Thymus (tissue), 11 donors: Measurements from ENCODE around the gene INAFM2. TPM values are rescaled to one million over a fixed set of nuclear protein-coding genes. Genes with fewer than 3 reads are reported as not detected.

ENCODE experiments used
- DNase-seq, 9 donors: peaks; one replicate each; pipeline ENCODE4 v3.0.0-alpha.2; 2013; ENCODE audit warnings: low spot score in 9 of 9, low read depth in 6 of 9, missing footprints in 1 of 9
- H3K27ac ChIP-seq, 2 donors: one replicate each; pipeline ENCODE4 v1.5.1; 2013; ENCODE audit warnings: control low read depth in 1 of 2, low read depth in 1 of 2, low read length in 1 of 2, mild to moderate bottlenecking in 1 of 2, moderate library complexity in 1 of 2
- H3K27me3 ChIP-seq, 2 donors: one replicate each; pipeline ENCODE4 v1.5.1; 2013; ENCODE audit warnings: low read length in 1 of 2; ENCODE audit not compliant: control insufficient read depth in 2 of 2, insufficient read depth in 1 of 2
- H3K36me3 ChIP-seq, 2 donors: one replicate each; pipeline ENCODE4 v1.5.1; 2013; ENCODE audit warnings: low read length in 1 of 2, mild to moderate bottlenecking in 1 of 2, moderate library complexity in 1 of 2; ENCODE audit not compliant: control insufficient read depth in 2 of 2, insufficient read depth in 2 of 2
- H3K4me1 ChIP-seq, 2 donors: one replicate each; pipeline ENCODE4 v1.5.1; 2013; ENCODE audit warnings: low read length in 2 of 2; ENCODE audit not compliant: control insufficient read depth in 2 of 2, insufficient read depth in 2 of 2
- H3K4me3 ChIP-seq, 2 donors: one replicate each; pipeline ENCODE4 v1.5.1; 2013; ENCODE audit warnings: low read length in 2 of 2, control low read depth in 1 of 2, mild to moderate bottlenecking in 1 of 2
- H3K9me3 ChIP-seq, 2 donors: one replicate each; pipeline ENCODE4 v1.5.1; 2013; ENCODE audit warnings: low read length in 1 of 2, mild to moderate bottlenecking in 1 of 2; ENCODE audit not compliant: control insufficient read depth in 2 of 2, insufficient read depth in 1 of 2
- WGBS: extraction: QIAGEN DNeasy Blood & Tissue Kit; methylation state at CpG from one replicate; pipeline ENCODE4 v1.1.7; 2013; 5-methylcytosine and 5-hydroxymethylcytosine counted together
- polyA plus RNA-seq: library from polyadenylated mRNA; stranded (reverse); fragments of 200-250 nt; gene quantifications from one replicate; pipeline ENCODE4 v1.2.3, GENCODE V29; 2013
- total RNA-seq: library from RNA; stranded (reverse); fragments of 120-200 nt; gene quantifications from one replicate; pipeline ENCODE4 v1.2.4, GENCODE V29; 2013
- donor health status: healthy.

The INAFM2 gene
- total and polyA plus RNA-seq, 2 donors: 10.1 to 12.8 TPM

DNA sequence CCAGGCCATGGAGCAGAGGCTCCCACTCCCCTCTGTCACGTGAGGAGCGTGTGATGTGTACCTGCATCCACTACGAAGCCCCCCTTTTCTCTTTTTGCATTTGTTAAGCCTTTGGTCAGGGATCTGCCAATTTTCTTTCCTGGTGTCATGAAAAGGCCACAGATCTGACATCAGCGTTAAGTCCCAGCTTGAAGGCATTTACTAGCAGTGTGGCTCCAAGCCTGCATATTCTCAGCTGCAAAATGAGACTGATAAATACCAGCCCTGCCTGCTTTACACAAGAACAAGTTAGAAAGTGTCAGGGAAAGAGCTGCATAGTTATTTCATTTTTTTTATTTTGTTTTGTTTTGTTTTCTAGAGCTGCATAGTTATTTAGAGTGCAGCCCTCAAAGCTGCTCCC lies 38.3 kb upstream of the INAFM2 start:
- DNase-seq: no peak
- peaks cover 11 to 18% of the 10 kb centered on the region in 2 donors for H3K4me1 ChIP-seq
- peaks cover 0 to 4% of the 10 kb centered on the region in 2 donors for H3K9me3 ChIP-seq
- peaks cover 47 to 58% of the 10 kb centered on the region in 2 donors for H3K27me3 ChIP-seq
- H3K27ac ChIP-seq: no peak overlapping the region
- H3K36me3 ChIP-seq: peaks cover 1 to 10% of the 10 kb centered on the region in 2 donors
- no peak overlapping the region for H3K4me3 ChIP-seq
- WGBS: 96% methylated on average over 4 of the region's 4 CpGs

DNA sequence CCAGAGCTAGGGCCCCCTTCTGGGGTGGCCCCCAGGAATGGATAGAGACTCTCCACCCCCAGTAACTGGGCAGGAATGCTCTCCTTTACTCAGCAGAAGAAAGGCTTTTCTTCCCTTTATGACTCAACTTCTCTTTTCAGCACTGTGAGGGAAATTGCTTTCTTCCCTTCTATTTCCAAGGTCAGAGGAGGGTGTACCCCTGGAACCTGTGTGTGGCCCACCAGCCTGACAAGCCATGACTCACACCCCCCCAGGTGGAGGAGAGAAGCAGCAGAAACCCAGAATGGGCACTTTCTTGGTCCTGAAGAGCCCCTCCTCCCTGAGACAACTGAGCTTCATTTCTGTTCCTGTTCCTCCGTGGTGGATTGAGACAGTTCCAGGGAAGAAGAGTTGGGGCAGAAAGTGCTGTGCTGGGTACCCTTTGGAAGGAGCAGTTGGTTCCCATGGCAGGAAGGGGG lies 37.9 kb upstream of the INAFM2 start:
- DNase-seq: no peak
- 84% methylated on average over 1 of the region's 1 CpG for WGBS
- Histone ChIP-seq H3K4me1 (peaks cover 10 to 18% of the 10 kb centered on the region in 2 donors), H3K4me3 (no peak overlapping the region), H3K9me3 (peaks cover 0 to 4% of the 10 kb centered on the region in 2 donors), H3K27me3 (peaks cover 43 to 53% of the 10 kb centered on the region in 2 donors), H3K36me3 (peaks cover 6 to 14% of the 10 kb centered on the region in 2 donors), H3K27ac (peak overlapping the region in 1 of 2 donors; percentile 2)

DNA sequence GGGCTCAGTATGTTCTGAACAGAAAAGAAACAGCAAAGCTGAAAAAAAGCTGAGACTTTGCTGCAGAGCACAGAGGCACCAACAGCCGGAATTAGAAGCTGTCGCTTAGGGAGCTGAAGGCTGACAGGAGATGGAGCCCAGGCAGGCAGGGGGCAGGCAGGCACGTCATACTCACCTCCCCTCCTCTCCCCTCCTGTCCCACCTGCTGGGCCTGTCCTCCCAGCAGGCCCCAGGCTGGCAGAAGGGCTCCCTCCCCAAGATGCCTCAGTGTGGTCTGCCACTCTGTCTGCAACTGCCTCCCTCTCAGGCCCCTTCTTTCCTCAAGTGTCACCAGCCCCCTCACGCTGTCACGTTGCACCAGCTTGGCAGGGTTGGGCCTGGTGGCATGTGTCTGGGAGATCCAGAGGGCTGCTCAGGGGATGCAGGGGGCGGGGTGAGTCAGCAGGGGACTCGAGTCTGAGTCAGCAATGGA lies 37.4 kb upstream of the INAFM2 start:
- Histone ChIP-seq H3K36me3 (peaks cover 7 to 14% of the 10 kb centered on the region in 2 donors), H3K4me1 (peaks cover 11 to 18% of the 10 kb centered on the region in 2 donors), H3K4me3 (no peak overlapping the region), H3K9me3 (peaks cover 0 to 4% of the 10 kb centered on the region in 2 donors), H3K27me3 (peaks cover 38 to 48% of the 10 kb centered on the region in 2 donors), H3K27ac (no peak overlapping the region)
- 91% methylated on average over 7 of the region's 7 CpGs for WGBS
- DNase-seq: no peak

DNA sequence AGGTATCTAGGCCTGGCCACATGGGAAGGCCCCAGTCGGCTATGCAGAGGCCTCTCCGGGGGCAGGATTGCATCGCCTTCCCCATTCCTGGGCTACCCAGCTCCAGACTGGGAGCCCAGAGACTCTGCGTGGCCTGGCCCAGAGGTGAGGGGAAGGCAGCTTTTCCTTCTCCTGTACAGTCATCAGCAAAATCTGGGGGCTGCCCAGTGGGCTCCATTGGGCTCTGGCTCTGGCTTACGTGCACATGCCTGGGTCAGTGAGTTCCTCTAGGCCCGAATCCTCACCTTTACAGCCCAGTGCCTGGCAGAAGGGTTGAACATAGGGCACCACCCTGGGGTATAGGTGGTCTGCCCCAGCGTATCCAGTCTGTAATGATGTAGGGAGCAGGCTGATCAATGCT lies 36.7 kb upstream of the INAFM2 start:
- WGBS: 85% methylated on average over 7 of the region's 7 CpGs
- peaks cover 0 to 4% of the 10 kb centered on the region in 2 donors for H3K9me3 ChIP-seq
- peaks cover 11 to 15% of the 10 kb centered on the region in 2 donors for H3K4me1 ChIP-seq
- peaks cover 31 to 42% of the 10 kb centered on the region in 2 donors for H3K27me3 ChIP-seq
- DNase-seq: no peak
- peaks cover 7 to 17% of the 10 kb centered on the region in 2 donors for H3K36me3 ChIP-seq
- H3K4me3 ChIP-seq: no peak overlapping the region
- H3K27ac ChIP-seq: no peak overlapping the region

DNA sequence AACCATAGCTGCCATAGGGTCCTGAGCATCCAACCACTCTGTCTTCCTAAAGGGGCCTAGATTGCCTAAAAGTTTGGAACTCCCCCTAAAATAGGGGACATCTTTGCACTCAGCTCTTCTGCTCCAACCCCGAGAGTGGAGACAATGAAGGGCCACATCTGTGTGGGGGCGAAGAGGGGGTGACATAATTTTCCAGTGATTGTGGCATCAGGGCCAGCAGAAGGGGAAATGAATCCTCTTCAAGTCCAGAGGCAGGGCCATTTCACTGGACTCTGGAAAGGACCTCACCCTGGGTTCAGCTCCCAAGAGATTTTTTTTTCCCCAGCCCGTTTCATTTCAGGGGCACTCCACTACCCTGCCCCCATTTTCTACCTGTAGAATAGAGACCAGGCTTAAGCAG lies 36.0 kb upstream of the INAFM2 start:
- no peak for DNase-seq
- no peak overlapping the region for H3K27ac ChIP-seq

DNA sequence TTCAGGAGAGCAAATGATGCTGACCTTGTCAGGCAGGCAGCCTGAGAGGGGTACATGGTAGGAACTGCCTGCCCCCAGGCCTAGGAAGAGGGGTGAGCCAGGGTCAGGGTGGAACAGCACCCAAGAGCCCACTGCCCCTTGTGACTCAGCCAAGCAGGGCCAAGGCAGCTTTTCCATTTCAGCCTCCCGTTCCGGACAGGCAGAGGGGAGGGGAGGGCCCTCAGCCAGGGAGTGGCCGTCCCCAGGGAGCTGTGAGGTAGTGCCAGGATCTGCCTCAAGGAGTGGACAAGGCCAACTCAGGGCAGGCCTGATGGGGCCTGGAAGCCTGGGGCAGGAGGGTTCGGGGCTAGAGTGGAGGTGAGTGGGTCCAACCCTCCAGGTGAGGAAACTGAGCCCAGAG lies 35.5 kb upstream of the INAFM2 start:
- WGBS: 95% methylated on average over 4 of the region's 4 CpGs
- Histone ChIP-seq H3K36me3 (peaks cover 12 to 27% of the 10 kb centered on the region in 2 donors), H3K27ac (no peak overlapping the region), H3K4me3 (no peak overlapping the region), H3K9me3 (no peaks in the 10 kb centered on the region), H3K27me3 (peaks cover 19 to 31% of the 10 kb centered on the region in 2 donors), H3K4me1 (peaks cover 4 to 5% of the 10 kb centered on the region in 2 donors)
- DNase-seq: no peak

More for the DNA sequence above, 36.0 kb upstream of the INAFM2 start:
- peaks cover 12 to 23% of the 10 kb centered on the region in 2 donors for H3K36me3 ChIP-seq
- H3K27me3 ChIP-seq: peaks cover 24 to 36% of the 10 kb centered on the region in 2 donors
- WGBS: 95% methylated on average over 3 of the region's 3 CpGs
- H3K4me3 ChIP-seq: no peak overlapping the region
- H3K9me3 ChIP-seq: peaks cover 0 to 2% of the 10 kb centered on the region in 2 donors
- H3K4me1 ChIP-seq: peaks cover 8 to 9% of the 10 kb centered on the region in 2 donors

DNA sequence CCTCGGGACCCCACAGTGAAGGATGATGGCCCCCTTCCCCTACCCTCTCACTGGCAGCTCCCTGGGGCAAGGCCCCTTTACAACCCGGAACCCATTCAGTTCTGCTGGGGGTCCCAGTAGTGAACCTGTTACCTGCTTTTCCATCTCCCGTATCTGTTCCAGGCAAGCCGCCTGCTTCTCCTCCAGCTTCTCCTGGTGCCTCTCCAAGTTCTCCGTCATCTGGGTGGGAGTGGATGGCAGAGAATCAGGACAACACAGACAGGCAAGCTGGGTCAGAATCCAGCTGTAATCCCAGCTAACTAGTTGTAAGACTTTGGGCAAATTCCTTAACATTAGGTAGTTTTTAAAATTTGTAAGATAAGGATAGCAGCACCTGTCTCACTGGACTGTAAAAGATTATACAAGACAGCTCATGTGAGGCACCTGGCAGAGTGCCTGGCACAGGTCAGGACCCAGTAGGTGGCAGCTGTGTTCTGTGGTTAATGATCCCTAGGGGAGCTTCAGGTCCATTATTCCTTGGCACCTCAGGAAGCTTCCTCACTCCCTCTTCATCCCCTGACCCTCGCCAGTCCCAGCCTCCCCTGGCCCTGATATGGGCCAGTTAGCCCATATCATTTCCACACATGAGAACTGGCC lies 34.2 kb upstream of the INAFM2 start:
- H3K4me1 ChIP-seq: peaks cover 0 to 5% of the 10 kb centered on the region in 2 donors
- no peak for DNase-seq
- H3K9me3 ChIP-seq: no peaks in the 10 kb centered on the region
- no peak overlapping the region for H3K4me3 ChIP-seq
- H3K36me3 ChIP-seq: peaks cover 17 to 33% of the 10 kb centered on the region in 2 donors
- H3K27me3 ChIP-seq: peaks cover 6 to 18% of the 10 kb centered on the region in 2 donors
- H3K27ac ChIP-seq: no peak overlapping the region
- WGBS: 83% methylated on average over 6 of the region's 6 CpGs

DNA sequence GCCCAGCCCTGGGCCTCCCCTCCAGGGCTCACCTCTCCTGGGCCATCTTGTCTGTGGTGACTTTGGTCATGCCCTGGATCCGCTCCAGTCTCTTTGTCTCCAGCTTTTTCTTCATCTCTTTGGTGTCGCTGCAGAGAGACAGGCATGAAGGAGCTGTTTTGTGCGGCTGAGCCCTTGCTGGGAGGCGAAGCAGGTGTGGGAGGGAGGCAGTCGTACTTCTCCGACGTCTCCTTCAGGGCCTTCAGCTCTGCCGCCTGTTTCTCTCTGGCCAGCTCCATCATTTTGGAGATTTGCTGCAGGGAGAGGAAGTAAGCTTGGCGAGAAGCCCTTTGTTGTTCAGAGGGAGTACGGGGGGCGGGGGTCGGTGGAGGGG lies 33.0 kb upstream of the INAFM2 start:
- DNase-seq: no peak
- WGBS: 92% methylated on average over 12 of the region's 12 CpGs
- H3K36me3 ChIP-seq: peaks cover 23 to 33% of the 10 kb centered on the region in 2 donors
- H3K9me3 ChIP-seq: no peaks in the 10 kb centered on the region
- H3K4me3 ChIP-seq: no peak overlapping the region
- no peak overlapping the region for H3K27ac ChIP-seq
- H3K4me1 ChIP-seq: peaks cover 0 to 5% of the 10 kb centered on the region in 2 donors
- H3K27me3 ChIP-seq: peaks cover 0 to 7% of the 10 kb centered on the region in 2 donors

DNA sequence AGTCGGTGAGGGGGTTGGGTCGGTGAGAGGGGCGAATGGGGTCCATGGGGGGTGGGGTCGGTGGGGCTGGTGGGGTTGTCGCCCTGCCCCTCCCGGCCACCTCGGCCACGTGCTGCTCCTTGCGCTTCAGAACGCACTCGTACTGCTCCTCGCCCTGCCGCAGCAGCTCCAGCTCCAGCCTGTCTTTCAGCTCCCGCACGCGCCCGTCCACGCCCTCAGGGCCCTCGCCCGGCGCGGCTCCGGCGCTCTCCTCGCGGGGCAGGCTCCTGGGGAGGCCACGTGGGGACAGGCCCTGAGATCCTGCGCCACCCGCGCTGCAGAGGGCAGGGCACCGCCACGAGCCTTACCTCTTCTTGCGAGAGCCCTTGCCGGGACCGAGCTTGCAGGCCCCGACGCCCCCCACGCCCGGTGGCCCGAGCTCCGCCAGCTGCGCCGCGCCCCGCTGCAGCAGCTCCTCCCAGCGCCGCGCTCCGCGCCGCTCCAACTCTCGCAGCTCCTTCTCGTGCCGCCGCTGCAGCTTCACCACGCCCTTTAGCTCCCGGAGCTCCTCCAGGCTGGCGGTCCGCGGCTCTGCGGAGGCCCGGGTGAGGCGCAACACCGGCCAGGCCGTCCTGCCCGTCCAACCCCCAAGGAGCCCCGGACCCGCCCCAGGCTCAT lies 32.4 kb upstream of the INAFM2 start:
- WGBS: 94% methylated on average over 68 of the region's 68 CpGs
- Histone ChIP-seq H3K4me3 (no peak overlapping the region), H3K9me3 (no peaks in the 10 kb centered on the region), H3K4me1 (peaks cover 0 to 5% of the 10 kb centered on the region in 2 donors), H3K27me3 (peaks cover 0 to 3% of the 10 kb centered on the region in 2 donors), H3K27ac (no peak overlapping the region), H3K36me3 (peaks cover 23 to 33% of the 10 kb centered on the region in 2 donors)
- DNase-seq: no peak
